CD4-positive, alpha-beta T cell treated with Interleukin-12 subunit alpha and Interleukin-12 subunit beta, for 1 hour (primary cell): ENCODE measurements around the gene ZC3H15.
"Not testable (repeated sequence)": the region's sequence is repeated elsewhere in the genome, so short reads cannot be mapped to it uniquely, and the experiment has no call there.

Source experiments
- DNase-seq: peaks from one replicate; pipeline ENCODE4 v3.0.0-alpha.2; 2020

ZC3H15 gene

DNA sequence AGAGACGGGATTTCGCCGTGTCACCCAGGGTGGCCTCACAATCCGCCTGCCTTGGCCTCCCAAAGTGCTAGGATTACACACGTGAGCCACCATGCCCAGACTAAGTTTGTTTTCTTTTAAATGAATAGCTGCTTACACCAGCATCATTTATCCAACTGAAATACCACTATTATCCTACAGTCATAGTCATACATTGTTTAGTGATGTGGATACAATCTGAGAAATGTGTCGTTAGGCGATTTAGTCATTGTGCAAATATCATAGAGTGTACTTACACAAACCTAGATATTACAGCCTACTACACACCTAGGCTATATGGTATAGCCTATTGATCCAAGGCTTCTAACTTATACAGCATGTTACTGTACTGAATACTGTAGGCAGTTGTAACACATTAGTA is 10.3 kb downstream of the ZC3H15 start:
- DNase-seq: no peak

DNA sequence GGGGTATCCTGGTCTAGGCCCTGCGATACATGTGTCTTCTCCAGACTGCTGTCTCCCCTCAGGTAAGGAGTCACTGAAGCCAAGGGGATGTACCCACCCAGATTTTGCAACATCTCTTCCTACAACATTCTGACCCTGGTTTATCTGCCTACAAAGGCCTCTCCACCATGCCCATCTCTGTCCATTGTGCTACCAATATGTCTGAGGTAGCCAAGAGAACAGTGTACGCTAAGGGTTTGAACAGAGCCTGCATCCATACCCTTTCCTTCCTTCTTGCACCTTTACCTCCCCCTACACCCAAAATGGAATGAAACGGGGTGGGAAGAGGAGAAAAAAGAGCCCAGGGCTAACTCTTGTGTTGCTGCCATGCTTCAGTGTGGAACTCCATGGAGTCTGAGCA is 11.9 kb downstream of the ZC3H15 start:
- no peak for DNase-seq

GRCh38 chr2:186498834-186499233 is 12.8 kb downstream of the ZC3H15 start:
- no peak for DNase-seq

DNA sequence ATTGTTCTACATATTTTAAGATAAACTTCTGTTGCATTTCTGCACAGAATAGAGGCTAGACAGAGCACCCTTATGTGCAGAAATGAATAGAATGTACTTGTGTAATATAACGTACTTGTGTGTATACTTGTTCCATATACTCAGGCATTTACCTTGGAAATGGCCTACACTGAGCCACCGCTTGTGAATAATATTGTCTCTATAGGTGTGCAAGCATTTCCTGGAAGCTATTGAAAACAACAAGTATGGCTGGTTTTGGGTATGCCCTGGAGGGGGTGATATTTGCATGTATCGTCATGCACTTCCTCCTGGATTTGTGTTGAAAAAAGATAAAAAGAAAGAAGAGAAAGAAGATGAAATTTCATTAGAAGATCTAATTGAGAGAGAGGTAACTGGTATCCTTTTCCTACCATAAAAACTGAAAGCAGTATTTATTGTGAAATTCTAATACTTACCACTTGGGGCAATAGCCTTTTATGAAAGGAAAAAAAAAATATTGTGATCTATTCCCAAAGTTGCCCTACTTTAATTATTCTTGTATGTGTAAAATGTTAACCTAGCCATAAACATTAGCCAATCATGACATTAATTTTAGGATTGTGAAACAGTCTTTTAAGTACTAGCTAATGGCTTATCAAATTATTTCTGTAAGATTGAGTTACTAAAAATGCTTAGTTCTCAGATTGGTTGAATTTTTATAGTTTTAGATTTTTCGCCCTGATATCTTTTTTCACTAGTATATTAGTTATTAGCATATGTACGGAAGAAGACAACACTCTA is 18.0 kb downstream of the ZC3H15 start:
- peak; percentile 25 for DNase-seq

- no peak for DNase-seq
Observed at GRCh38 chr2:186508263-186508662, 22.2 kb downstream of the ZC3H15 start.

- DNase-seq: no peak
Observed at GRCh38 chr2:186515376-186515775, 29.3 kb downstream of the ZC3H15 start.

GRCh38 chr2:186516396-186516795 is 30.3 kb downstream of the ZC3H15 start:
- no peak for DNase-seq

- DNase-seq: no peak
Observed at GRCh38 chr2:186517090-186517489, 31.0 kb downstream of the ZC3H15 start.

DNA sequence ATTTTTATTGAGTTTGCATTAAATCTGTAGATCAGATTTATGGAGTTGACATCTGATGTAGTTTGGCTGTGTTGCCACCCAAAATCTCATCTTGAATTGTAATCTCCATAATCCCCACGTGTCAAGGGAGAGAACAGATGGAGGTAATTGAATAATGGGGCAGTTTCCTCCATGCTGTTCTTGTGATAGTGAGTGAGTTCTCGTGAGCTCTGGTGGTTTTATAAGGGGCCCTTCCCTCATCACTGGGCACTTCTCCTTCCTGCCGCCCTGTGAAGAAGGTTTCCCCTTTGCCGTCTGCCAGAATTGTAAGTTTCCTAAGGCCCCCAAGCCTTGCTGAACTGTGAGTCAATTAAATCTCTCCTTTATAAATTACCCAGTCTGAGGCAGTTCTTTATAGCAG is 32.2 kb downstream of the ZC3H15 start:
- DNase-seq: no peak

- DNase-seq: no peak
Observed at GRCh38 chr2:186518945-186519344, 32.9 kb downstream of the ZC3H15 start.

DNA sequence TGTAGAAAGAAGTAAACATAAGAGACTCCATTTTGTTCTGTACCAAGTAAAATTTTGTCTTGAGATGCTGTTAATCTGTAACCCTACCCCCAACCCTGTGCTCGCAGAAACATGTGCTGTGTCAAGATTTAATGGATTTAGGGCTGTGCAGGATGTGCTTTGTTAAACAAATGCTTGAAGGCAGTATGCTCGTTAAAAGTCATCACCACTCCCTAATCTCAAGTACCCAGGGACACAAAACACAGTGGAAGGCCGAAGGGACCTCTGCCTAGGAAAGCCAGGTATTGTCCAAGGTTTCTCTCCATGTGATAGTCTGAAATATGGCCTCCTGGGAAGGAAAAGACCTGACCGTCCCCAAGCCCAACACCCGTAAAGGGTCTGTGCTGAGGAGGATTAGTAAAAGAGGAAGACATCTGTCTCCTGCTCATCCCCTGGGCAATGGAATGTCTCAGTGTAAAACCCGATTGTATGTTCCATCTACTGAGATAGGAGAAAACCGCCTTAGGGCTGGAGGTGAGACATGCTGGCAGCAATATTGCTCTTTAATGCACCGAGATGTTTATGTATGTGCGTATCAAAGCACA is 35.6 kb downstream of the ZC3H15 start:
- DNase-seq: not testable (repeated sequence)

- no peak for DNase-seq
Observed at GRCh38 chr2:186522450-186522849, 36.4 kb downstream of the ZC3H15 start.

- no peak for DNase-seq
Observed at GRCh38 chr2:186523791-186524190, 37.7 kb downstream of the ZC3H15 start.

DNA sequence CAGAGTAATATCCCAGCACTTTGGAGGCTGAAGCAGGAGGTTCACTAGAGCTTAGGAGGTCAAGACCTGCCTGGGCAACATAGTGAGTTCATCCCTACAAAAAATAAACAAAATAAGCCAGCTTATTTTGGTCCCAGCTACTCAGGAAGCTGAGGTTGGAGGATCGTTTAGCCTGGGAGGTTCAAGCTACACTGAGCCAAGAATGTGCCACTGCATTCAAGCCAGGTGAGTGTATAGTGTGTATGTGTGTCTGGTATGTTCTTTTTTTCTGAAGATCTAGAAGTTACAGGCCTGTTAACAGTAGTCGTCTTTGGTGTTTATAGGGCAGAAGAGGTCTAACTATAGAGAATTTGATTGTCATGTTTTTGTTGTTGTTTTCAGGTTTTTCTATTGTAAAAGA is 40.2 kb downstream of the ZC3H15 start:
- DNase-seq: no peak

DNA sequence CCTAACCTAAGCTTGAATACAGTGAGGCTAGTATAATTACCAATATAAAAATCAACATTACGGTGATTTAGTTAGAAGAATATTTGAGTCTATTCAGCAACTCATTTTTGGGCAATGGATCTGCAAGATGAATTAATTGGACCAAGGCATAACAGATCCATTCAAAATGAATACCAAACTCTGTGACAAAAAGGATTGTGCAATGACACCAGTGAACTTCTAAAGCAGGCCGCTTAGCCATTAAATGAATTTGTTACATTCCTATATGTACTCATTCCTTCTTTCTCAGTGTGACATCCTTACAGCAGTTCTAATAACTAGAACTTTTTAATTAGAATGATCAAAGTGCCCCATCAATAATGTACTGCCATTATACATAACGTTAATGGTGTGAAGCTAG is 44.3 kb downstream of the ZC3H15 start:
- no peak for DNase-seq

- DNase-seq: no peak
Observed at GRCh38 chr2:186531257-186531775, 45.3 kb downstream of the ZC3H15 start.

GRCh38 chr2:186532891-186533290 is 46.8 kb downstream of the ZC3H15 start:
- DNase-seq: no peak

DNA sequence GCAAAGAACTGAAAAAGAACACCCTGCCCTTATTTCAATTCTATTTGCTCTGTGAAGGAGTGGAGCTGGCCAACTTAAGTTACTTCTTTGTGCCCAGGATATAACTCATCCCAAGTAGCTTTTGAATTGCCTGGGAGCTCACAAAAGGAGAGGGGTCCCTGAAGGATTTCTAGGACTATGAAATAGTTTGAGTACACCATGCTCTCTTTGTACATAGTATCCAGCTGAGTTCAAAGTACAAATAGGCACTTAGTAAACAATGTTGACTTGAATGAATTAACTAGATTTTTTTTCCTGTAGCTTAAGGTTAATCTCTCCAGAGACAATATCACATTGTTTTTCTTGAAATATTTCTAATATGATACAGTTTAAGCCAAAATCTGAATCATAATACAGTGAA is 47.7 kb downstream of the ZC3H15 start:
- DNase-seq: no peak

- DNase-seq: no peak
Observed at GRCh38 chr2:186534406-186534805, 48.3 kb downstream of the ZC3H15 start.

DNA sequence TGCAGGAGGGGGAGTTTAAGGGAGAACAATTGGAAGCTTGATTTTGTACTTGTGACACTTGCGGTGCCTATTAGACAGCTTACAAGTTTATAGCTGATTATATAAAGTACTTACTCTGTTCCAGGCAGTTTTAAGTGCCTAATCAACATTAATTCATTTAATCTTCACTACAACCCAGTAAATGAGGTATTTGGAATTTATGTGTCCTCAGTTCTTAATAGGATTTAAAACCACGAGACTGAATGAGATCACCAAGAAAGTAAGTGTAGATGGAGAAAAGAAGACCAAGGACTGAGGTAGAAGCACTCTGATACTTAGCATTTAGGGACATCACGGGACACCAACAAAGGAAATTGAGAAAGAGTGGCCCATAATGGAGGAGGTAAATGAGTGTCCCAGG is 49.8 kb downstream of the ZC3H15 start:
- no peak for DNase-seq

DNA sequence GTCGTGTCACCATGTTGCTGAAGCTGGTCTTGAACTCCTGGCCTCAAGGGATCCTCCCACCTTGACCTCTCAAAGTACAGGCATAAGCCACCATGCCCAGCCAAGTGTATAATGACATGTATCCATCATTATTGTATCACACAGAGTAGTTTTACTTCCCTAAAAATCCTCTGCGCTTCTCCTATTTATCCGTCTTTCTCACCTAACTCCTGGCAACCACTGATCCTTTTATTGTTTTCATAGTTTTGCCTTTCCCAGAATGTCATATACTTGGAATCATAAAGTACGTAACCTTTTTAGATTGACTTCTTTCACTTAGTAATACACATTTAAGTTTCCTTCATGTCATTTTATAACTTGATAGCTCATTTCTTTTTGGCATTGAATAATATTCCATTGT is 51.0 kb downstream of the ZC3H15 start:
- DNase-seq: no peak

- DNase-seq: no peak
Observed at GRCh38 chr2:186540941-186541340, 54.9 kb downstream of the ZC3H15 start.

DNA sequence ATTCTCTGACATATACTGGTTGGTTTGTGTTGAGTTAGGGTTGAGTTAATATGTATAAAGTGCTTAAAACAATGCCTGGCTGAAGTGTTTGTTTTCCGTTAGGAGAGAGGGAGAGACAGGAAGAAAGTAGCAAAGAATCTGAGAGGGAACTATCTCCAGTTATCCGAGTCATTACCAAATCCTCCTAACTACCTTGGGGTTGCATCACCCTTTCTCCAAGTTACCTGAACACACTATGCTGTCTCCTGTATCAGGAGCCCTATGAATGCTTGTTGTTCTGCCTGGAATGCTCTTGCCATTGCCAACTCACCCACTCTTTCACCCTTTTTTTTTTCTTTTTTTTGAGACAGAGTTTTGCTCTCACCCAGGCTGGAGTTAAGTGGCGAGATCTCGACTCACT is 55.9 kb downstream of the ZC3H15 start:
- no peak for DNase-seq

- no peak for DNase-seq
Observed at GRCh38 chr2:186543561-186544131, 57.6 kb downstream of the ZC3H15 start.
